ENCODE data around the gene RNF141.

Gene RNF141

GRCh38 chr11:10561043-10561818 lies 20.2 kb upstream of the RNF141 start:
- no peak for FAIRE-seq

- FAIRE-seq = no peak
These were observed 17.3 kb upstream of the RNF141 start for GRCh38 chr11:10558288-10558687.

GRCh38 chr11:10556590-10556989 lies 15.6 kb upstream of the RNF141 start:
- no peak for FAIRE-seq

- no peak for FAIRE-seq
These were observed 10.9 kb upstream of the RNF141 start for GRCh38 chr11:10551845-10552352.

- no peak for FAIRE-seq
These were observed 10.3 kb upstream of the RNF141 start for GRCh38 chr11:10551290-10551592.

GRCh38 chr11:10550503-10551289 lies 9.7 kb upstream of the RNF141 start:
- FAIRE-seq = no peak

- FAIRE-seq = no peak
These were observed 3.8 kb upstream of the RNF141 start for GRCh38 chr11:10544491-10545465.

GRCh38 chr11:10543782-10544181 lies 2.8 kb upstream of the RNF141 start:
- FAIRE-seq = no peak

GRCh38 chr11:10542776-10543175 lies 1.8 kb upstream of the RNF141 start:
- no peak for FAIRE-seq

- no peak for FAIRE-seq
These were observed 559 bp upstream of the RNF141 start for GRCh38 chr11:10541561-10541930.

GRCh38 chr11:10540546-10540914 lies 457 bp downstream of the RNF141 start:
- FAIRE-seq = no peak

GRCh38 chr11:10539339-10539738 lies 1.6 kb downstream of the RNF141 start:
- no peak for FAIRE-seq

- FAIRE-seq = no peak
These were observed 2.1 kb downstream of the RNF141 start for GRCh38 chr11:10538924-10539323.

GRCh38 chr11:10537600-10537999 lies 3.4 kb downstream of the RNF141 start:
- no peak for FAIRE-seq

- no peak for FAIRE-seq
These were observed 6.7 kb downstream of the RNF141 start for GRCh38 chr11:10534316-10534715.

GRCh38 chr11:10533323-10533722 lies 7.7 kb downstream of the RNF141 start:
- no peak for FAIRE-seq

- no peak for FAIRE-seq
These were observed 8.5 kb downstream of the RNF141 start for GRCh38 chr11:10532526-10532925.

GRCh38 chr11:10529279-10529678 lies 11.7 kb downstream of the RNF141 start:
- no peak for FAIRE-seq

GRCh38 chr11:10528121-10528520 lies 12.9 kb downstream of the RNF141 start:
- FAIRE-seq = peak; percentile 97

- no peak for FAIRE-seq
These were observed 13.7 kb downstream of the RNF141 start for GRCh38 chr11:10526974-10527918.

GRCh38 chr11:10524471-10524870 lies 16.5 kb downstream of the RNF141 start:
- FAIRE-seq = no peak

GRCh38 chr11:10522921-10523320 lies 18.1 kb downstream of the RNF141 start:
- no peak for FAIRE-seq

Measured in endometrium (tissue), 2 donors.